Duodenal mucosa (tissue), 2 donors: ENCODE measurements around the gene MVB12B.

Experiments used
- H3K27ac ChIP-seq: one replicate; pipeline ENCODE4 v1.7.0; 2013; ENCODE audit warnings: low read depth, low read length
- H3K27me3 ChIP-seq, 2 donors: one replicate each; pipeline ENCODE4 v1.7.0; 2013; ENCODE audit warnings: low read length in 2 of 2, control low read depth in 1 of 2; ENCODE audit not compliant: insufficient read depth in 2 of 2, control insufficient read depth in 1 of 2
- H3K36me3 ChIP-seq, 2 donors: one replicate each; pipeline ENCODE4 v1.7.0; 2013; ENCODE audit warnings: low read length in 2 of 2, control low read depth in 1 of 2; ENCODE audit not compliant: insufficient read depth in 2 of 2, control insufficient read depth in 1 of 2
- H3K4me1 ChIP-seq, 2 donors: one replicate each; pipeline ENCODE4 v1.7.0; 2013; ENCODE audit warnings: low read length in 2 of 2, control low read depth in 1 of 2; ENCODE audit not compliant: insufficient read depth in 2 of 2, control insufficient read depth in 1 of 2
- H3K4me3 ChIP-seq, 2 donors: one replicate each; pipeline ENCODE4 v1.7.0; 2013; ENCODE audit warnings: low read length in 2 of 2, low read depth in 1 of 2
- H3K9ac ChIP-seq, 2 donors: one replicate each; pipeline ENCODE4 v1.7.0; 2013; ENCODE audit warnings: low read length in 2 of 2, low read depth in 1 of 2
- H3K9me3 ChIP-seq, 2 donors: one replicate each; pipeline ENCODE4 v1.7.0; 2013; ENCODE audit warnings: low read length in 2 of 2, control low read depth in 1 of 2; ENCODE audit not compliant: control insufficient read depth in 1 of 2

The MVB12B gene

GRCh38 chr9:126303488-126303887 is 23.1 kb upstream of the MVB12B start:
- H3K9ac ChIP-seq, result no peak overlapping the region
- H3K27ac ChIP-seq, result no peak overlapping the region

GRCh38 chr9:126304207-126304970 is 22.2 kb upstream of the MVB12B start:
- Histone ChIP-seq H3K4me1 (no peaks in the 10 kb centered on the region), H3K36me3 (no peaks in the 10 kb centered on the region), H3K27ac (no peak overlapping the region), H3K4me3 (no peak overlapping the region), H3K27me3 (no peaks in the 10 kb centered on the region), H3K9me3 (no peaks in the 10 kb centered on the region), H3K9ac (no peak overlapping the region)

More at GRCh38 chr9:126303488-126303887, 23.1 kb upstream of the MVB12B start:
- Histone ChIP-seq H3K9me3 (no peaks in the 10 kb centered on the region), H3K4me3 (no peak overlapping the region), H3K36me3 (no peaks in the 10 kb centered on the region), H3K27me3 (no peaks in the 10 kb centered on the region), H3K4me1 (no peaks in the 10 kb centered on the region)

GRCh38 chr9:126304971-126305320 is 21.7 kb upstream of the MVB12B start:
- no peaks in the 10 kb centered on the region for H3K27me3 ChIP-seq
- no peaks in the 10 kb centered on the region for H3K4me1 ChIP-seq
- no peak overlapping the region for H3K4me3 ChIP-seq
- no peaks in the 10 kb centered on the region for H3K36me3 ChIP-seq
- H3K27ac ChIP-seq, result no peak overlapping the region
- H3K9ac ChIP-seq, result no peak overlapping the region
- no peaks in the 10 kb centered on the region for H3K9me3 ChIP-seq

- Histone ChIP-seq H3K36me3 (no peaks in the 10 kb centered on the region), H3K9me3 (no peaks in the 10 kb centered on the region), H3K4me3 (no peak overlapping the region), H3K27ac (no peak overlapping the region), H3K4me1 (no peaks in the 10 kb centered on the region), H3K27me3 (no peaks in the 10 kb centered on the region), H3K9ac (no peak overlapping the region)
Measured at GRCh38 chr9:126306071-126306647, 20.5 kb upstream of the MVB12B start.

- Histone ChIP-seq H3K4me1 (no peaks in the 10 kb centered on the region), H3K27me3 (no peaks in the 10 kb centered on the region), H3K9me3 (no peaks in the 10 kb centered on the region), H3K9ac (no peak overlapping the region), H3K27ac (no peak overlapping the region), H3K4me3 (no peak overlapping the region), H3K36me3 (no peaks in the 10 kb centered on the region)
Measured at GRCh38 chr9:126307322-126308061, 19.1 kb upstream of the MVB12B start.

GRCh38 chr9:126309427-126310189 is 17.0 kb upstream of the MVB12B start:
- Histone ChIP-seq H3K27ac (no peak overlapping the region), H3K9me3 (no peaks in the 10 kb centered on the region), H3K27me3 (no peaks in the 10 kb centered on the region), H3K9ac (no peak overlapping the region), H3K4me3 (no peak overlapping the region), H3K36me3 (no peaks in the 10 kb centered on the region), H3K4me1 (no peaks in the 10 kb centered on the region)

- H3K4me3 ChIP-seq, result no peak overlapping the region
- no peak overlapping the region for H3K27ac ChIP-seq
- no peak overlapping the region for H3K9ac ChIP-seq
- no peaks in the 10 kb centered on the region for H3K36me3 ChIP-seq
- H3K4me1 ChIP-seq, result no peaks in the 10 kb centered on the region
- no peaks in the 10 kb centered on the region for H3K9me3 ChIP-seq
- no peaks in the 10 kb centered on the region for H3K27me3 ChIP-seq
Measured at GRCh38 chr9:126312584-126313551, 13.8 kb upstream of the MVB12B start.

GRCh38 chr9:126316085-126316655 is 10.5 kb upstream of the MVB12B start:
- Histone ChIP-seq H3K9ac (no peak overlapping the region), H3K4me3 (no peak overlapping the region), H3K36me3 (no peaks in the 10 kb centered on the region), H3K9me3 (no peaks in the 10 kb centered on the region), H3K4me1 (no peaks in the 10 kb centered on the region), H3K27me3 (no peaks in the 10 kb centered on the region), H3K27ac (no peak overlapping the region)

- Histone ChIP-seq H3K9ac (no peak overlapping the region), H3K27ac (no peak overlapping the region), H3K36me3 (no peaks in the 10 kb centered on the region), H3K4me3 (no peak overlapping the region), H3K27me3 (no peaks in the 10 kb centered on the region), H3K4me1 (no peaks in the 10 kb centered on the region), H3K9me3 (no peaks in the 10 kb centered on the region)
Measured at GRCh38 chr9:126317513-126317912, 9.1 kb upstream of the MVB12B start.
